GM21367 (cell line): ENCODE measurements around the gene PNRC2.
"Not testable (repeated sequence)": the region's sequence is repeated elsewhere in the genome, so short reads cannot be mapped to it uniquely, and the experiment has no call there.

Source experiments
- ATAC-seq: cut with Tn5 transposase; IDR thresholded peaks from one replicate; pipeline ENCODE4 v1.9.1; 2021; ENCODE audit not compliant: unreplicated experiment

Gene PNRC2

GRCh38 chr1:23987038-23987437 lies 27.4 kb downstream of the PNRC2 start:
- ATAC-seq: not testable (repeated sequence)

GRCh38 chr1:23989263-23989662 lies 29.6 kb downstream of the PNRC2 start:
- ATAC-seq: no peak

- ATAC-seq: not testable (repeated sequence)
Measured at GRCh38 chr1:23992011-23992410, 32.4 kb downstream of the PNRC2 start.

GRCh38 chr1:23995431-23995837 lies 35.8 kb downstream of the PNRC2 start:
- ATAC-seq: no peak

- ATAC-seq: no peak
Measured at GRCh38 chr1:23996700-23997229, 37.1 kb downstream of the PNRC2 start.

GRCh38 chr1:23997812-23998211 lies 38.2 kb downstream of the PNRC2 start:
- no peak for ATAC-seq

- no peak for ATAC-seq
Measured at GRCh38 chr1:23999156-23999671, 39.6 kb downstream of the PNRC2 start.

GRCh38 chr1:24002695-24003094 lies 43.1 kb downstream of the PNRC2 start:
- no peak for ATAC-seq

GRCh38 chr1:24003331-24003972 lies 43.8 kb downstream of the PNRC2 start:
- ATAC-seq: no peak

GRCh38 chr1:24004132-24004531 lies 44.5 kb downstream of the PNRC2 start:
- ATAC-seq: no peak

- ATAC-seq: no peak
Measured at GRCh38 chr1:24005163-24005562, 45.5 kb downstream of the PNRC2 start.

GRCh38 chr1:24007079-24007478 lies 47.5 kb downstream of the PNRC2 start:
- ATAC-seq: no peak

GRCh38 chr1:24008574-24009184 lies 49.1 kb downstream of the PNRC2 start:
- ATAC-seq: not testable (repeated sequence)

GRCh38 chr1:24009406-24009805 lies 49.8 kb downstream of the PNRC2 start:
- no peak for ATAC-seq

GRCh38 chr1:24010650-24011049 lies 51.0 kb downstream of the PNRC2 start:
- ATAC-seq: no peak

GRCh38 chr1:24012878-24013277 lies 53.2 kb downstream of the PNRC2 start:
- not testable (repeated sequence) for ATAC-seq
